B cell (primary cell): ENCODE results near the gene CCDC134. TPM values are rescaled to one million over a fixed set of nuclear protein-coding genes. Genes with fewer than 3 reads are reported as not detected.

Source experiments
- ATAC-seq: fragments of 200-7000 bp; cut with Tn5 transposase; one replicate; pipeline ENCODE4 v1.10.0; 2021; ENCODE audit warnings: low read depth, mild to moderate bottlenecking, moderate number of reproducible peaks, moderate library complexity
- CTCF ChIA-PET: fragments of 350-600 bp; sonication (Branson Sonifier 250); formaldehyde crosslinking; loops from one replicate; lab custom pipeline; 2021; ENCODE audit warnings: antibody characterized with exemption, inconsistent platforms; lab: Charles Lee
- POLR2A ChIA-PET: fragments of 350-600 bp; sonication (Branson Sonifier 250); formaldehyde crosslinking; loops from one replicate; lab custom pipeline; 2021; ENCODE audit warnings: antibody characterized with exemption; lab: Charles Lee
- DNase-seq: peaks from one replicate; pipeline ENCODE4 v3.0.0; 2013
- H2AFZ ChIP-seq: 2 replicates; pipeline ENCODE4 v1.6.1; 2012; ENCODE audit warnings: mild to moderate bottlenecking, low read depth, low read length; ENCODE audit not compliant: insufficient read depth, poor library complexity, severe bottlenecking
- H3K27ac ChIP-seq, 2 donors: 1 replicate in 1 of 2; 2 replicates in 1 of 2; pipeline ENCODE4 v1.5.1; 2012 to 2013; ENCODE audit warnings: low read length in 2 of 2, mild to moderate bottlenecking in 2 of 2, moderate library complexity in 1 of 2
- H3K27me3 ChIP-seq, 4 experiments: fragments of 200-600 bp in 1 of 4; sonication (generic) in 1 of 4; replicated peaks in 1 of 4; 1 replicate in 2 of 4; 2 replicates in 2 of 4; pipeline versions ENCODE4 v1.6.1 to v1.7.0; 2013 to 2016; ENCODE audit warnings: low read length in 3 of 4, mild to moderate bottlenecking in 2 of 4, mixed read lengths in 1 of 4, moderate library complexity in 1 of 4; ENCODE audit not compliant: insufficient read depth in 4 of 4, control insufficient read depth in 3 of 4; ENCODE audit errors: control extremely low read depth in 1 of 4
- H3K36me3 ChIP-seq, 2 experiments: replicated peaks in 1 of 2; 1 replicate in 1 of 2; 2 replicates in 1 of 2; pipeline versions ENCODE4 v1.6.1 to v1.7.1; 2013; ENCODE audit warnings: low read length in 1 of 2; ENCODE audit not compliant: insufficient read depth in 2 of 2, control insufficient read depth in 1 of 2; ENCODE audit errors: control extremely low read depth in 1 of 2, extremely low read depth in 1 of 2
- H3K4me1 ChIP-seq, 2 donors: fragments of 200-600 bp in 1 of 2; sonication (generic) in 1 of 2; 1 replicate in 1 of 2; 2 replicates in 1 of 2; pipeline versions ENCODE4 v1.5.1 to v1.6.1; 2013 to 2017; ENCODE audit warnings: low read length in 2 of 2; ENCODE audit not compliant: control insufficient read depth in 2 of 2, insufficient read depth in 2 of 2
- H3K4me2 ChIP-seq: replicated peaks from 2 replicates; pipeline ENCODE3; 2012; ENCODE audit warnings: mild to moderate bottlenecking, low read depth, low read length; ENCODE audit not compliant: poor library complexity, severe bottlenecking
- H3K4me3 ChIP-seq, 5 experiments: fragments of 200-600 bp in 1 of 5; sonication (generic) in 1 of 5; 1 replicate in 3 of 5; 2 replicates in 2 of 5; pipeline versions ENCODE4 v1.5.1 to v1.7.0; 2011 to 2016; ENCODE audit warnings: low read length in 4 of 5, mild to moderate bottlenecking in 4 of 5, low read depth in 2 of 5, control low read depth in 1 of 5, moderate library complexity in 1 of 5; ENCODE audit not compliant: insufficient read depth in 1 of 5; ENCODE audit errors: control extremely low read depth in 1 of 5, extremely low read depth in 1 of 5
- H3K79me2 ChIP-seq: fragments of 200-600 bp; sonication (generic); one replicate; pipeline ENCODE4 v1.6.0; 2016; ENCODE audit warnings: low read length; ENCODE audit not compliant: control insufficient read depth, insufficient read depth
- H3K9ac ChIP-seq: fragments of 200-600 bp; sonication (generic); 2 replicates; pipeline ENCODE4 v1.6.1; 2017; ENCODE audit warnings: mild to moderate bottlenecking, low read length, moderate library complexity
- H3K9me3 ChIP-seq, 3 donors: one replicate each; pipeline versions ENCODE4 v1.6.1 to v1.7.1; 2013; ENCODE audit warnings: low read length in 2 of 3; ENCODE audit not compliant: control insufficient read depth in 2 of 3, insufficient read depth in 1 of 3; ENCODE audit errors: control extremely low read depth in 1 of 3
- H4K20me1 ChIP-seq: 2 replicates; pipeline ENCODE4 v1.6.0; 2012; ENCODE audit warnings: mild to moderate bottlenecking, low read length; ENCODE audit not compliant: insufficient read depth, control insufficient read depth, poor library complexity, severe bottlenecking
- H3K27ac Mint-ChIP-seq: one replicate; pipeline ENCODE4 v1.8.0; 2021; ENCODE audit warnings: mixed read lengths
- H3K27me3 Mint-ChIP-seq: one replicate; pipeline ENCODE4 v1.8.0; 2021; ENCODE audit warnings: mixed read lengths
- H3K4me1 Mint-ChIP-seq: one replicate; pipeline ENCODE4 v1.8.0; 2021; ENCODE audit warnings: mixed read lengths
- H3K4me3 Mint-ChIP-seq: one replicate; pipeline ENCODE4 v1.8.0; 2021; ENCODE audit warnings: mixed read lengths
- H3K9me3 Mint-ChIP-seq: one replicate; pipeline ENCODE4 v1.8.0; 2022; ENCODE audit warnings: mixed read lengths; ENCODE audit not compliant: insufficient read depth
- EZH2 ChIP-seq: IDR thresholded peaks from 2 replicates; pipeline ENCODE4 v1.6.1; 2012; ENCODE audit warnings: borderline replicate concordance, low read depth, mild to moderate bottlenecking, moderate library complexity, low read length; ENCODE audit not compliant: insufficient read depth, poor library complexity, severe bottlenecking
- WGBS: methylation state at CpG from one replicate; pipeline ENCODE4 v1.1.5; 2013; ENCODE audit warnings: missing lambda C conversion rate; ENCODE audit not compliant: insufficient coverage; 5-methylcytosine and 5-hydroxymethylcytosine counted together
- intact Hi-C: fragments of 100-400 bp; cut with micrococcal nuclease; formaldehyde crosslinking; loops from one replicate; pipeline ENCODE4 v1.10.0; 2022
- polyA plus RNA-seq: library from polyadenylated mRNA; depleted of rRNA; stranded (reverse); fragments of >200 nt; gene quantifications from 2 replicates; pipeline ENCODE4 v1.2.3, GENCODE V29; 2012
- total RNA-seq, 2 donors: library from RNA; stranded (reverse); fragments of 120-200 nt in 1 of 2; gene quantifications; 1 replicate in 1 of 2; 2 replicates in 1 of 2; pipeline versions ENCODE4 v1.2.3 to v1.2.4, GENCODE V29; 2013 to 2022
- TF ChIP-seq, protein P1 (sequence below): fragments of 200-600 bp; IDR thresholded peaks from one replicate; pipeline ENCODE4 v1.8.0; 2022; ENCODE audit warnings: antibody characterized with exemption, mild to moderate bottlenecking

CCDC134 gene
- total and polyA plus RNA-seq, 2 donors (not counting 1 experiment from before 2014, with no cell fraction given), result 4.4 to 18.1 TPM

DNA sequence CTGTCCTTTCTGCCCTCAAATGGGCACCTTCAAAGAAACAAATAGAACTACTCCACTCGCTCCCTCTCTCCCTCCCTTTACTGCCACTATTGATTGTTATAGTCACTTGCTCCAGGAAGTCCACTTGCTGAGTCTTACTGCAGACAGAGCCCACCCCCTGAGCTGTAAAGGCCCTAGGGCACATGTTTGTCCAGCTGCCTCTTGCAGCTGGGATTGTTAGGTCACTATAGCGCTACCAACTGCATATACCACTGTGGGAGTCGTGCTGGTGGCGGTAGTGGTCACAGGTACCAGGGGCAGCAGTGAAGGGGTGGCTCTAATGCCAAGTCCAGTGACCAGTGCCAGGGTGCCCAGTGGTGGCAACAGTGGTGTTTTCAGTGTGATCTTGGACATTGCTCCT lies 28.0 kb downstream of the CCDC134 start:
- 100% methylated on average over 4 of the region's 4 CpGs for WGBS
- H3K4me1 ChIP-seq, result peaks cover 12 to 19% of the 10 kb centered on the region in 2 donors
- intact Hi-C loops, result no loop called here
- H3K27me3 ChIP-seq, result no peaks in the 10 kb centered on the region
- no peak overlapping the region for H3K4me2 ChIP-seq
- H3K27ac ChIP-seq, result peak overlapping the region in 1 of 2 donors; percentile 100
- H2AFZ ChIP-seq, result no peak overlapping the region
- Mint-ChIP-seq H3K27me3 (no peaks in the 10 kb centered on the region), H3K4me3 (no peak overlapping the region), H3K27ac (peak overlapping the region; percentile 60), H3K9me3 (no peaks in the 10 kb centered on the region), H3K4me1 (peaks cover 31% of the 10 kb centered on the region)
- H3K9ac ChIP-seq, result no peak overlapping the region
- ATAC-seq (no peak), DNase-seq (no peak)
- no peak for TF ChIP-seq EZH2
- TF ChIP-seq, protein P1, sequence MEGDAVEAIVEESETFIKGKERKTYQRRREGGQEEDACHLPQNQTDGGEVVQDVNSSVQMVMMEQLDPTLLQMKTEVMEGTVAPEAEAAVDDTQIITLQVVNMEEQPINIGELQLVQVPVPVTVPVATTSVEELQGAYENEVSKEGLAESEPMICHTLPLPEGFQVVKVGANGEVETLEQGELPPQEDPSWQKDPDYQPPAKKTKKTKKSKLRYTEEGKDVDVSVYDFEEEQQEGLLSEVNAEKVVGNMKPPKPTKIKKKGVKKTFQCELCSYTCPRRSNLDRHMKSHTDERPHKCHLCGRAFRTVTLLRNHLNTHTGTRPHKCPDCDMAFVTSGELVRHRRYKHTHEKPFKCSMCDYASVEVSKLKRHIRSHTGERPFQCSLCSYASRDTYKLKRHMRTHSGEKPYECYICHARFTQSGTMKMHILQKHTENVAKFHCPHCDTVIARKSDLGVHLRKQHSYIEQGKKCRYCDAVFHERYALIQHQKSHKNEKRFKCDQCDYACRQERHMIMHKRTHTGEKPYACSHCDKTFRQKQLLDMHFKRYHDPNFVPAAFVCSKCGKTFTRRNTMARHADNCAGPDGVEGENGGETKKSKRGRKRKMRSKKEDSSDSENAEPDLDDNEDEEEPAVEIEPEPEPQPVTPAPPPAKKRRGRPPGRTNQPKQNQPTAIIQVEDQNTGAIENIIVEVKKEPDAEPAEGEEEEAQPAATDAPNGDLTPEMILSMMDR, result no peak
- no peaks in the 10 kb centered on the region for H4K20me1 ChIP-seq
- H3K79me2 ChIP-seq, result peaks cover 27% of the 10 kb centered on the region
- peaks cover 0 to 14% of the 10 kb centered on the region in 2 experiments for H3K36me3 ChIP-seq
- CTCF ChIA-PET, result interaction anchor here (1.0 to 2.2 kb wide), 6 partner anchors 16 to 131 kb away, joined by 3 to 19 read pairs (median 3); no protein-coding TSS in a partner anchor
- no peaks in the 10 kb centered on the region for H3K9me3 ChIP-seq
- POLR2A ChIA-PET, result interaction anchor here (1.1 to 2.0 kb wide), 2 partner anchors 91 to 112 kb away, joined by 4 to 10 read pairs; no protein-coding TSS in a partner anchor
- no peak overlapping the region for H3K4me3 ChIP-seq

DNA sequence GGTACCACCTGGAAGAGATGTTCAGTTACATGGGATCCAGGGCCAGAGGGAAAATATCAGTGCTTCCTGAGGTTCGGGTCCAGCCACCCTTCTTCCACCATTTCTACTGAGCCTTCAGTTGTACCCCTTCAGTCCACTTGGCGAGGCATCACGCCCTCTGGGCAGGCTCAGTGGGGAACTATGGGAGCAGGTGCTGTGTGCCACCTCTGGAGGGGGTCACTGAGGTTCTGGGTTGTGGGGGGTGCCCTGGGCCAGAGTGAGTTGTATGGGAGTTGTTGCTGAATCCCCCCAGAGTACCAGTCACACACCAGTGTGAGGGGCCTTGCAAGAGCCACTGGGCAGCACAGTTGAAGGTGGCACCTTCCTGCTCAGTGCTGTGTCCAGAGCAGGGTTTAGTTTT lies 29.7 kb downstream of the CCDC134 start:
- WGBS, result 100% methylated on average over 1 of the region's 3 CpGs
- Mint-ChIP-seq H3K27ac (peak overlapping the region; percentile 85), H3K9me3 (no peaks in the 10 kb centered on the region), H3K4me1 (peaks cover 41% of the 10 kb centered on the region), H3K4me3 (no peak overlapping the region), H3K27me3 (no peaks in the 10 kb centered on the region)
- Histone ChIP-seq H3K9me3 (no peaks in the 10 kb centered on the region), H3K9ac (no peak overlapping the region), H3K4me3 (no peak overlapping the region), H3K27me3 (no peaks in the 10 kb centered on the region), H3K27ac (peak overlapping the region in 1 of 2 donors; percentile 100), H2AFZ (no peak overlapping the region), H3K4me2 (no peak overlapping the region), H4K20me1 (peaks cover 4% of the 10 kb centered on the region), H3K79me2 (peaks cover 32% of the 10 kb centered on the region), H3K4me1 (peaks cover 20 to 33% of the 10 kb centered on the region in 2 donors), H3K36me3 (peaks cover 0 to 13% of the 10 kb centered on the region in 2 experiments)
- DNase-seq (peak; percentile 55), ATAC-seq (no peak)
- CTCF ChIA-PET, result interaction anchor here (2.2 to 4.8 kb wide), 2 partner anchors 111 to 132 kb away, joined by 19 to 27 read pairs; partner anchors contain the start of gene MEI1
- POLR2A ChIA-PET, result interaction anchor here (2.0 to 4.6 kb wide), 2 partner anchors 108 to 110 kb away, joined by 10 to 64 read pairs; no protein-coding TSS in a partner anchor
- intact Hi-C loops, result no loop called here
- TF ChIP-seq, protein P1, result no peak
- no peak for TF ChIP-seq EZH2
